ENCODE results near the gene ALPK1.

- TF ChIP-seq CTCF (conservative IDR thresholded peaks at IDR 0.05) (no peak), ZFX (IDR thresholded peaks at IDR 0.05) (no peak)
Observed at GRCh38 chr4:112282860-112283667, 14.1 kb upstream of the ALPK1 start.

All from C4-2B (cell line).